ENCODE measurements around the gene C1orf87.

- TF ChIP-seq POLR2AphosphoS5 (IDR thresholded peaks at IDR 0.05; ENCODE audit: low read depth, low read length): no peak
- TF ChIP-seq EP300 (IDR thresholded peaks at IDR 0.05; ENCODE audit: borderline replicate concordance in 1 of 2, low read depth in 1 of 2, low read length in 1 of 2): no peak
- no peak for TF ChIP-seq MEF2A (IDR thresholded peaks at IDR 0.05; ENCODE audit: borderline replicate concordance, low read depth)
- TF ChIP-seq FOXM1 (IDR thresholded peaks at IDR 0.05; ENCODE audit: low read depth): no peak
- TF ChIP-seq USF1 (IDR thresholded peaks at IDR 0.05; ENCODE audit: borderline replicate concordance, low read depth): no peak
- TF ChIP-seq CTCF (IDR thresholded peaks at IDR 0.05): no peak
- TF ChIP-seq RFX5 (IDR thresholded peaks at IDR 0.05; ENCODE audit: low read length): no peak
- no peak for TF ChIP-seq TCF12 (IDR thresholded peaks at IDR 0.05)
- TF ChIP-seq RCOR1 (IDR thresholded peaks at IDR 0.05; ENCODE audit: low read length): no peak
- no peak for TF ChIP-seq NRF1 (IDR thresholded peaks at IDR 0.05; ENCODE audit: low read depth, low read length)
- TF ChIP-seq JUND (IDR thresholded peaks at IDR 0.05): no peak
These were observed 7.6 kb downstream of the C1orf87 start for GRCh38 chr1:60066001-60066400.

Measured in SK-N-SH (cell line).